GM20431 (cell line): Measurements from ENCODE around the gene GHRHR.

ENCODE experiments used
- in situ Hi-C: fragments of 300-500 bp; cut with MseI, MboI; formaldehyde crosslinking; loops from one replicate; pipeline ENCODE4 v1.15.0; 2020; ENCODE audit warnings: low sequenced_read_pairs; ENCODE audit not compliant: unreplicated experiment

GHRHR gene

DNA sequence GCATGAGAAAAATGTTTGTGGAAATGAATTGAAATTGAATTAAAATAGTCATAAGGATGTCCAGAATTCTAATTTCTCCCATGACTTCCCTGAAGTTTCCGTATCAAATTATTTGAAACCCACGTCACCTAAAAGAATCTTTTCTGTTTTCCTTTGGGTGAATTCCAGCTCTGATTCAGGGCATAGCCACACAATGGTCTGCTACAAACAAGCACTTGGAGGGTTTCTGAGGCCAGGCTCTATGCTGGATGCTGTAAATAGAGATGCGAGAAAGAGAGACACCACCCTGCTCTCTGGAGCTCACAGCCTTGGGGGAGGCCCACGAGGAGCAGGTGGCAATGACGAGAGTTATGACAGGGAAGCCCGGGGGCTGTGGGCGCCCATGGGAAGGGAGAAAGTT, 33.6 kb downstream of the GHRHR start:
- in situ Hi-C loops, result no loop called here

DNA sequence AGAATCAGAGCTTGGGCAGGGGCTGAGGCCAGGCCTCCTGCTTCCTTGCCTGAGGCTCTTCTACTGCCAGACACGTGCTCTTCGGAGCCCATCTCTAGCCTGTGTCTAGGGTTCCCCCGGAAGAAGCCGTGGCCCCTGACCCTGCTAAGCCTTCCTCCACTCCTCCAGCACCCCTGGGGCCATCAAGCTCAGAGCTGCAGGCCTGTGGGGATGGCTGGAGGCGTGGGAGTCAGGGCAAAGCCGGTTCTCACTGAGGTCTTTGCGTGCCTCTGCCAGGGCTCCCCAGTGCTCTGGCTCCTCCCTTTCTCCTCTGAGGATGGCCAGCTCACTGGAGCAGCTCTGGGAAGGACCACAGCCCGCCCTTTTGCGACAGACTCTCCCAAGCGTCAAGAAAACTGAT, 34.4 kb downstream of the GHRHR start:
- in situ Hi-C loops, result no loop called here

DNA sequence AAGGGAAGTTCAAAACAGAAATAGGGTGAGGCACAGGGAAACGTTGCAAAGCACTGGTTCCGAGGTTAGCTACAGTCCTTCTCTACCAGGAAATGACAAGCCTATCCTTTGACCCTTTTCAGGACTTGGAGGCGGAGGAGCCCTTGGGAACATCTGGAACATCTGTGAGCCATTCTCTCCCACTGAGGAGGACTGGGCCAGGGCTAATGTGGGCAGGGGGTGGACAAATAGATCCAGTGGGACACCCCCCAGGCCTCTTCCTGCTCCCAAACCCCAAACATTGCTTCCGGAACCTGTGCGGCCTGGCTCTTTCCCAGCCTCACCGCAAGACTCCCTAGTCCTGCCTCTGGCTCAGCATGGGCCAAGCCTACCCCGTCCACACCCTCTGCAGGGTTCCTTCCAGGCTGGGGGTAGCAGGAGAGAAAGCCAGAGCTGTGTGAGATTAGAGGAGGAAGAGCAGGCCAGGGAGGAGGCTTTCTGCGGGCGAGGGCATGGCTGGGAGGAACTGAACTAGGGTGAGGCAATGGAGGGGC, 36.5 kb downstream of the GHRHR start:
- in situ Hi-C loops, result no loop called here

DNA sequence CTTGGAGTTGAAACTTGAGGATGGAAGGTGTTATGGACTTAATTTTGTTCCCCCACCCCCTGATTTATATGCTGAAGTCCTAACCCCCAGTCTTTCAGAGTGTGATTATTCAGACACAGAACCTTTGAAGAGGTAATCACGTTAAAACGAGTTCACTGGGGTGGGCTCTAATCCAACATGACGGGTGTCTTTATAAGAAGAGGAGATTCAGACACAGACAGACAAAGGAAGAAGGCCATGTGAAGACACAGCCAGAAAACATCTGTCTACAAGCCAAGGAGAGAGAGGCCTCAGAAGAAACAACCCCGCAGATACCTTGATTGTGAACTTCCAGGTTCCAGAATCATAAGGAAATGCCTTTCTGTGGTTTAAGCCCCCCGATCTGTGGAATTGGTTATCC, 37.0 kb downstream of the GHRHR start:
- in situ Hi-C loops, result no loop called here

DNA sequence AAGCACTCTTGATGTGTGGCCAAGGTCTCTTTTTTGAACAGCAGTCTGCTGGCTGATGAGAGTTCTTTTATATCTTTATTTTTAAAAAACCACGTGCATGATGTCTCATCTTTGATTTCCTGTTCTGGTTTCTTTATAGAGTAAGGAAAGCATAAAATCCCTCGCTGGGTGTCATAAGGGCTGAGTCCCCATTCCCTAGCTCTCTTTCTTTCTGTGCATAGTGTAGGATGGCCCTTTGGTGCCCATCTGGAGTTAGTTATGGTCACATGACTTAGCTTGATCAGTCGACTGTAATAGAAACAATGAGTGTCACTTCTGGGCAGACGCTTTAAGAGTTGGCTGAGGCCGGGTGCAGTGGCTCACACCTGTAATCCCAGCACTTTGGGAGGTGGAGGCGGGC, 38.5 kb downstream of the GHRHR start:
- in situ Hi-C loops, result no loop called here

DNA sequence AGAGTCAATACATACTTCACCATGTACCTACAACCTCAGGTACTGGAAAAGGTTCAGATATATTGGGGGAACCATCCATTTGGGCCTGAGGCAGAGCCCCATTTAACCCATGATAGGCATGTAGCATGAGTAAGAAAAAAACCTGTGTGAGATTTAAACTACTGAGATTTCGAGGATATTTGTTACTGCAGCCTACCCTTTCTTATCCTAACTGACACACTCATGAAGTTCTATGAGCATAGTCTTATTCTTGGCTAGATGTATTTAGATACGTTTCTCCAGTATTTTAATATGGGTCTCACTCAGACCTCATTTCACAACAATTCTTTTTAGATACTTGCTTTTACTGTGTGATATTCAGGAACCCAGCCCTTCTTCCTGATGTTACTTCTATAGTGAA, 39.3 kb downstream of the GHRHR start:
- in situ Hi-C loops, result no loop called here

DNA sequence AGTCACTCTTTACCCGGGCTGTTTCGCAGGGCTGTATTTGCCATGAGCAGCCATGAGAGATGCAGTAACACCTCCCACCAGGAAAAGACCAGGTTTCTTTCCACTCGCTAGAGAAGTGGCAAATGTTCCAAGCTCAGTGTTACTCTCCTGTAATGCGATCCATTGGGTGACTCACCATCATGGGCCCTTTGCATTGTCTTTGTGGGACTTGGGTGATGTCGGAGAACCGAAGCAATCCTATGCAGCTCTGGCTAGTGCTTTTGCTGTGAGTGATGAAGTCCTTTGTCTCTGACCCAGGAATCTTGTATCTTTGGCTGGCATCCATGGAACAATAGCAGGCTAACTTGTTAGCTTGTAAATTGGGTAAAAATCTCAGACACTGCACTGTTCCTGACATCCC, 40.0 kb downstream of the GHRHR start:
- in situ Hi-C loops, result no loop called here

DNA sequence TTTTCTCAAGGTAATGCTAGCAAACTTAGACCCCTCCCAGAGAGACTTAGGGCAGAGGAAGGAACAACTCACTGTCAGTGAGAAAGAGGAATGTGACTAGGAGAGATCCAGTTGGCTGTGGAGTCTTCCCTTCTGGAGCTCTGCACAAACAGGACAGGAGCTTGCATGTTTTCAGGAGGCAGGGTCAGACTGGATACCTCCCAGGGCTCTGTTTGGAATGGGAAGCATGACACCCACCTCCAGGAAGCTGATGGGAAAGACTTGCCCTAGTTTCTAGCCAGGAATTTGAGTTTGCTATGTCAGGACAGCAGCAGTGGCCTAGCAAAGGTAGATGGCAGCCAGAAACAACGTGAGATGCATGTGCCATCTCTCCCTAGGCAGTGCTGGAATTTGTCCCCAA, 40.6 kb downstream of the GHRHR start:
- in situ Hi-C loops, result no loop called here

DNA sequence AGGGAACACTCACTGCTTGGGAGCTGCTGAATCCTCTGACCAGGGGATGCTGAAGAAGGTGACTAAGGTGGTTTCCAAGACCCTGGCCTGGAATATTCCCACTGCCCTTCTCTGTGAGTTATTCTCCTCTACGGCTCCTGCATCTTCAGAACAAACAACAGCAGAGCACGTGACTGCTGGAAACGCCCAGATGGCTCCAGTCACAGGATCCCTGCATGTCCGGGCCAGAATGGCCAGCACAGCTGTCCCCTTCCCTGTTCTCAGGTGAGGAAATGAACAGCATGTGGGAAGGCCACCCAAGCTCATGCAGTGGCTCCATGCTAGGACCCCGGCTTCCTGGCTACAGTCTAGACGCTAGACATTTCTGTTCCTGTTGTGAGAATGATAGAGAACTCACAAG, 43.1 kb downstream of the GHRHR start:
- in situ Hi-C loops, result no loop called here

DNA sequence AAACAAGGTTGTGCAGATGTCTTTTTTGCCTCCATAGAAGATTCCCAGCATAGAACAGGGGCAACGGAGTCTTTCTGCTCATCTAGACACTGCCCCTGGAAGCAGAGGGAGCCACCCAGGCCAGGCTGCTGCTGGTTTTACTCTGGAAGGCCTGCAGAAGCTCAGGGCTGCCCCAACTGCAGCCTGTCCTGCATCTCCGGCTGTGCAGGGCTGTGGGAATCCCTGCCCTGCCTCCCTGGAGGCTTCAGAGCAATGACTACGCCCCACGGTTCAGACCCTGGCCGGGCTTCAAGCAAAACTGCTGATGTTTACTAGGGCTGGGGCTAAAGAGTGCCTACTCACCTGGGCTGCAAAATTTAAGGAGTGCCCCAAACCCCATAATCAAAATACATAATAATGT, 43.9 kb downstream of the GHRHR start:
- in situ Hi-C loops, result no loop called here

DNA sequence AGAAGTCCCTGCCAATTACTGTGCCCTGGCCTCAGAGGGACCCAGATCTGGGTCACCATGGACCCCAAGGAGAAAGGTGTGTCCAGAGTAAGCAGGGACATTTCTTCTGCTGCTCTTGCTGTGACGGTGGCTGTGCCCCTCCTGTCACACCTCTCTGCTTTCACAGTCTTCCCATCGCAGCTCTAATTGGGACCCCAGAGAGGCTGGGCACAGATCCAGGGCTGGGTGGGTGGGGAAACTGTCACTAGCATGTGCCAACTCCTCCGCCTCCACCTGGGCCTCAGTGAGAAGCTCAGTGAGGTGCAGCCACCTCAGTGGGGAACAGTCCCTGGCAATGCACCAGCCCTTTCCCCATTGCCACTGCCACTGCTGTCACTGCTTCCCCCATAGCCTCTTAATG, 51.1 kb downstream of the GHRHR start:
- in situ Hi-C loops, result no loop called here

DNA sequence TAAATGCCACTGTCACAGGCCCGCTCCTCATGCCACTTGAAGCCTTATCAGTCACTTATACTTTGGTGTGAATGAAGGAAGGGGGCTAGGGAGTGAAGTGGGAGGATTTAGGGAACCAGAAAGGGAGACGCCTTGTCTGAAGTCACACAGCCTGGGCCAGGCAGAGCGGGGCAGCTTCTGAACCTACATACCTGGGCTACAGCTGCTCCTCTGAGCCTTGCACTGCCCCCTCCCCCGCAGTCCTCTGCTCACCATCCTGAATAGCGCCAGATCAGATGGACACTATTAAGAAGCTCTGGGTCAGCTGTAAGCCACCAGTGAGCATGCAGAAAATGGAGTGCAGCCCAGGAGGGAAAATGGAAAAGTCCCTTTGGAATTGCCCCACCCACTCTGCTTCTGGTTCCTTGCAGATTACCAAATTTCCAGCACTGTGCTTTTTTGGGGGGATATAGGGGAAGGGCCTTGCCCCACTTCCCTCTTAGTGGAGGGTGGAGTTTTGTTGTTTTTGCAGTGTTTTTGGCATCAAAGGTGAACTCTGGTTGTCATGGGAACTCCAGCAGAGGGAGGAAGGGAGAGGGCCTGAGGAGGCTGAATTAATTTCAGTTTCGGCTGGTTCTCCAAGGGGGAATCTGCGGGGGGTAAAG, 53.4 kb downstream of the GHRHR start:
- in situ Hi-C loops, result no loop called here

DNA sequence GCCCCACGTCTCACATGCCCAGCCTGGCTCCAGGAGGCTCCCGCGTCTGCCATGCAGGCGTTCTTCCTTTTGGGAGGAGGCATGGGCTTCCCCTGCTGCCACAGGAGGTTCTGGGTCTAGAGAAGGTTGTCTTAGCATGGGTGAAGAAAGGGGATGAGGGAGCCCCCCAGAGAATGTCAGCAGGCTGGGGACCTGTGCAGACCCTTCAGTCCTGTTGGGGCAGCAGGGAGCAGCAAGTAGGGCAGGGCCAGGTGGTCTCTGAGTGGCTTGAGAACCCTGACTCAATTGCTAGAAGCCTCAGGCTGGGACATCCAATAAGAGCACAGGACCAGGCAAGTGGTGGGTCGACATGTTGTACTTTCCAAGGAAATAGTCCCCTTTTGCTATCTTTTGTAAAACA, 54.0 kb downstream of the GHRHR start:
- in situ Hi-C loops, result no loop called here

DNA sequence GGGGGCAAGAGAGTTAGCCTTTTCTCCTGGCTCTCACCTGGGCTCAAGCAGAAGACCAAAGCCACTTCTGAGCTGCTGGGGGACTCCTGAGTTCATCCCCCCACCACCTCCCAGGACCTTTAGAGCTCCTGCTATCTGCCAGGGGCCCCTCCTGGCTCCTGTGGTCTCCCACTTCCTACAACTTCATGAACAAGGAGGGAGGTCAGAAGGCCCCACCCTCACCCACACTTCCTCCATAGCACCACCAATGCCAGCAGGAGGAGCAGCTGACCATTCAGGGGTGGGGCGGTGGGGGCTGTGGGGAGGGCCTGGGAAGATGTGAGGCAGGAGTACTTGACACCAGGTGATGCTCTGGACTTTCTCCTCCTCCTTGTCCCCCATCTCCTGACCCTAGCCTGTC, 55.8 kb downstream of the GHRHR start:
- in situ Hi-C loops, result no loop called here

DNA sequence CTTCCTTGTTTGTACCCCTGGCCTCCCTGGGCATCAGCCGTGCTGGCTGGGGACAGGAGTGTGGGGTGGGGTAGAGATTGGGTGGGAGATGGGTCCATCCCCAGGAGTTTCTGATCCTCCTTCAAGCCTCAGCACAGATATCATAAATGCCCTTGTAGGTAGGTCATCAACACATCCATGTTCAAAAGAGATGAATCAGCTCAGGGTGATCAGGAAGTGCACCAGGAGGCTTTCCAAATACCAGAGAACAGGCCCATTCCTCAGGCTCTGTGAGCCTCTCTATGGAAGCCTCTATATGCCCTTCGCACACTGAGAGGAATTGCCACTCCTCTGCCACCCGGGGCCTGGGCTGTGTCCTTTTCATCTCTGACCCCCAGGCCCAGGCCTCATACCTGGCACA, 56.4 kb downstream of the GHRHR start:
- in situ Hi-C loops, result no loop called here

DNA sequence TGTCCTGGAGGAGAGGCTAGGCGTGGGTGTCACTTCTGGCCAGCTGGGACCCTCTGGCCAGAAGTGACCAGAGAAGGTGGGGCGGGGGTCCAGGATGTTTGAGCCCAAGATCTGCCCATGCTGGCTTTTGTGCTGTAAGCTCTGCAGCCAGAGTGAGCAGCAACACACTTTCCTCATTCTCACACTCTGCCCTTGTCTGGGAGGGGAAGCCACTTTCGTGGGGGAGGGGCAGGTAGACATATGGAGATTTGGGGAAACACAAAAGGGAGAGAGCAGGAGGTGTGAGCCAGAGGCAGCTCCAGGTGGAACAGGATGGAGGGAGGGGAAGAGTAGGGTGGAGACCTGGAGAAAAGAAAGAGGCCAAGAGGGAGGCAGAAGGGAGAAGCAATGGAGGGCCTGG, 56.9 kb downstream of the GHRHR start:
- in situ Hi-C loops, result no loop called here

DNA sequence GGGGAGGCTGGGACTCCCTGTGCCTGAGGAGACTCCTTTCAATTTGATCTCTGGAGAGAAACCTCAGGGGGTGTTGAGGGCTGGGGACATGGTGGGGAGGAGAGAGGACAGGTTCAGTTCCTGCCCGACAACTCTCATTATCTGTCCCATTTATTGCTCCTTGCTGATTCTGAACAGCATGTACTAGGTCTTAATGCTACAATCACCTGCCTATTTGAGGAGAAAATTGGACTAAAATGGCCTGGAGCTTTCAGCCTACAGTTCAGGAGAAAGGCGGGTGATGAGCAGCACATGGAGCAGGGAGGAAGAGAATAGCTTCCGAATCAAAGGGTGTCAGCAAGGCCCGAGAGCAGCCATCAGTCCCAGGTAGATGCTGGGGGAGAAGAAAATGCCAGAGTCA, 58.4 kb downstream of the GHRHR start:
- in situ Hi-C loops, result no loop called here

DNA sequence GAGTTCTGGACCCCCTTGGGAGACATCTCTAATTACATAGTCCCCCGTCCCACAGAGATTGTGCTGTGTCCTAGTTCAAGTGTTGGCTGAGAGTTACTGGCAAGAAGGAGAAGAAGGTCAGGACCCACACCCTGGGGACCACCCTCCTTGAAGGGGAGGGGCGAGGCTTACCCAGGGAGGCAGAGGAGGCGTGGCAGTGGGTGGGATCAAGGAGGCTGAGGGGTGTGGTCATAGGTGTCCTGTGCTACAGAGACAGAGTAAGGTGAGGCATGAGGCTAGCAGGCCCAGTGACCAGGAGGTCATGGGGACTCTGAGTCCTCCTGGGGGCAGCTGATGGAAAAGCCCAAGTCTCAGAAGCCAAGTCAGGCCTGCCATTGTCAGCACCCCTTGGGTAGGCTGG, 59.0 kb downstream of the GHRHR start:
- in situ Hi-C loops, result no loop called here

DNA sequence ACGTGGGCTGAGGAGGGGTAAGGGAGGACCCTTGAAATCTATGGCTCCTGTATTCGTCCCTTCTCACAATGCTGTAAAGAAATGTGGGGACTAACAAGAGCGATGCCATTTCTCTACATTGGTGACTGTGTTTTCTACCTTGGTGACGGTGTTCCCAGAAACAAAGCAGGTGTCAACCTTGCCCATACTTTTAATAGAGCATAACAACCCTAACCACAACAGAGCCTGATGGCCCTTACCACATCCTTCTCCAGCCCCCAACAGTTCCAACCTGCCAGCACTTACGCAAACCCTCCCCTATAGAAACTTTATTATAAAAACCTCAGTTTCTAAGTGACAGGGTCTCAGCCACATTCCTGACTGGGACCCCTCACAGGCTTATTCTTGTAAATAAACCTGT, 60.1 kb downstream of the GHRHR start:
- in situ Hi-C loops, result no loop called here

DNA sequence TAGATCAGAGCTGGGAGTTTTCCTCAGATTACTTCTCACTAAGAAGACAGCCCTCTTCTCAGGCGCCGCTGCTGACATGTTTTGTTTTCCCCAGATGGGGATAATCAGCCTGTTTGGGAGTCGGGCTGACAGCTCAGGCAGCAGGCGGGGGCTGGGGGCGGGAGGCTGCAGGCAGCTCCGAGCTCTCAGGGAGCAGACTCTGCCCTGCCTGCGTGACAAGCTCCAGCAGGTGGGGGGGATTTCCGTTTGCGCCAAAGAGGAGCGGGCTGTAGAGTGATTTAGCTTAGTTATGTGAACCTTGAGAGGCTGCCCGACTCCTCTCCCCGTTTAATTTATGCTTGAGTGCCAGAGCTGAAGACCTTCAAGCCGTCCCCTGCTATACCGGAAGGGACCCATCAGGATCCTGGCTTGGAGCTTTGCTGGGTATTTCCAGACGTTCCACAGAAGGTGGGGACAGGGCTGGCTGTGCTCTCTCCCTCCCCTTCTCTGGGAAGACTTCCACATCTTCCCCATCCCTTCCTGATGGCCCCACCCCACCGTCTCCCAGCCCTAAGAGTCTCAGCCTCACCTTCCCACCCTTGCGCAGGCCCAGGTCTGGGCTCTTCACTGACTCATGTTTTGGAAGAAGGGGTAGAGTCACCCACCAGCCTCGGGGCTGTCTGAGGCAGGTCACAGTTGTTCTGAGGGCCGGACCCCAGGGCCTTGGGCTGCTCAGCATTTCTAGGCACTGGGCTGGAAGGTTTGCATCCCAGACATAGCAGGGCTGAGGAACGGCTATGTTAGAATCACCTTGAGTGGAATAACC, 63.6 kb downstream of the GHRHR start:
- in situ Hi-C loops, result no loop called here

DNA sequence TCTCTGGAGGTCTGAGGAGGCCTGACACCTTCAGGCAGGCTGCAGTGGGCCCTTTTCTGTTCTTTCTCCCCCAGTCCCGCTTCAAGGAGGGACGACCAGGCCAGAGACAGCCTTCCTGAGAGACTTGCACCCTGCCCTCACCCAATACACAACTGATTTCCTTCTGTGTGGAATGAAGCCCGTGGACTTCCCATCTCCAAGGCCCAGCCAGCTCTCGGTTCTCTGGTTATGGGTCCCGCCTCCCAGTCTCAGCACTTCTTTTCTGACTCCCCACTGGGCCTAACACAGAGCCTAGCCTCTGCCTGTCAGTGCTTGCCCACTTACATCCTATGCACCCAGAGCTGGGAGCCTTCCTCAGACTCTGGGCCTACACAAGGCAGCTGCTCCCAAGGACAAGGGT, 64.3 kb downstream of the GHRHR start:
- in situ Hi-C loops, result no loop called here
